ENCODE data around the gene GRID1.

GRCh38 chr10:85600026-85600743 lies 766.4 kb downstream of the GRID1 start:
- no peak for TF ChIP-seq CTCF (optimal IDR thresholded peaks at IDR 0.05 in 1 of 3, IDR thresholded peaks at IDR 0.05 in 1 of 3, conservative IDR thresholded peaks at IDR 0.05 in 1 of 3; ENCODE audit: extremely low read depth in 1 of 3, insufficient read depth in 2 of 3, low read length in 3 of 3)
- no peak for TF ChIP-seq EZH2 (IDR thresholded peaks at IDR 0.05; ENCODE audit: low read length)
